T-helper 17 cell (primary cell): ENCODE data around the gene BCL6B. TPM values are rescaled to one million over a fixed set of nuclear protein-coding genes. Genes with fewer than 3 reads are reported as not detected.
A peak's percentile ranks its signal among the peaks of the same experiment; 100 is the strongest.

ENCODE experiments used
- ATAC-seq: fragments of 150-1000 bp; cut with Tn5 transposase; 2 replicates; pipeline ENCODE4 v1.10.0; 2021; ENCODE audit warnings: mild to moderate bottlenecking, moderate library complexity
- DNase-seq, 3 donors: peaks; one replicate each; pipeline versions ENCODE4 v3.0.0 to v3.0.0-alpha.2; 2020 to 2021
- H3K9me3 ChIP-seq: one replicate; pipeline ENCODE4 v1.7.0; 2013; ENCODE audit warnings: low read length, mild to moderate bottlenecking; ENCODE audit not compliant: control insufficient read depth, poor library complexity, severe bottlenecking
- H3K27ac Mint-ChIP-seq: one replicate; pipeline ENCODE4 v1.8.0; 2022; ENCODE audit warnings: mild to moderate bottlenecking, moderate library complexity, mixed read lengths
- H3K27me3 Mint-ChIP-seq: one replicate; pipeline ENCODE4 v1.8.0; 2022; ENCODE audit warnings: mixed read lengths
- H3K36me3 Mint-ChIP-seq: one replicate; pipeline ENCODE4 v1.8.0; 2022; ENCODE audit warnings: low read depth, mixed read lengths
- H3K4me1 Mint-ChIP-seq: one replicate; pipeline ENCODE4 v1.8.0; 2022; ENCODE audit warnings: mild to moderate bottlenecking, mixed read lengths
- H3K4me3 Mint-ChIP-seq: one replicate; pipeline ENCODE4 v1.8.0; 2022; ENCODE audit warnings: mild to moderate bottlenecking, moderate library complexity, mixed read lengths
- total RNA-seq, 4 donors: library from RNA in 2 of 4; stranded (reverse) in 2 of 4; gene quantifications; one replicate each; pipeline ENCODE4 v1.2.3 and lab custom pipeline; 2022 to 2026

BCL6B gene
- total RNA-seq, 2 donors from 2014 or later = 0.17 TPM; not detected in 1

- no peaks in the 10 kb centered on the region for H3K36me3 Mint-ChIP-seq
- H3K4me1 Mint-ChIP-seq = peaks cover 41% of the 10 kb centered on the region
- DNase-seq (no peak), ATAC-seq (no peak)
- no peaks in the 10 kb centered on the region for H3K27me3 Mint-ChIP-seq
- H3K9me3 ChIP-seq = no peaks in the 10 kb centered on the region
- no peak overlapping the region for H3K4me3 Mint-ChIP-seq
- H3K27ac Mint-ChIP-seq = peak overlapping the region; percentile 24
Measured at GRCh38 chr17:7025245-7025644, 2.4 kb downstream of the BCL6B start.

- Mint-ChIP-seq H3K36me3 (no peaks in the 10 kb centered on the region), H3K27ac (no peak overlapping the region)
Measured at GRCh38 chr17:7026471-7027115, 3.7 kb downstream of the BCL6B start.

GRCh38 chr17:7027335-7027734 is 4.5 kb downstream of the BCL6B start:
- Mint-ChIP-seq H3K27me3 (no peaks in the 10 kb centered on the region), H3K4me3 (no peak overlapping the region), H3K4me1 (peaks cover 37% of the 10 kb centered on the region), H3K27ac (no peak overlapping the region), H3K36me3 (no peaks in the 10 kb centered on the region)
- H3K9me3 ChIP-seq = no peaks in the 10 kb centered on the region
- ATAC-seq (no peak), DNase-seq (no peak)

More at GRCh38 chr17:7026471-7027115, 3.7 kb downstream of the BCL6B start:
- no peak for DNase-seq
- Mint-ChIP-seq H3K27me3 (no peaks in the 10 kb centered on the region), H3K4me1 (peaks cover 38% of the 10 kb centered on the region), H3K4me3 (no peak overlapping the region)
- H3K9me3 ChIP-seq = no peaks in the 10 kb centered on the region
- no peak for ATAC-seq

- no peaks in the 10 kb centered on the region for H3K27me3 Mint-ChIP-seq
- no peaks in the 10 kb centered on the region for H3K36me3 Mint-ChIP-seq
- H3K4me1 Mint-ChIP-seq = peaks cover 31% of the 10 kb centered on the region
- H3K4me3 Mint-ChIP-seq = peak overlapping the region; percentile 72
- no peaks in the 10 kb centered on the region for H3K9me3 ChIP-seq
- peak overlapping the region; percentile 70 for H3K27ac Mint-ChIP-seq
- ATAC-seq (no peak), DNase-seq (no peak)
Measured at GRCh38 chr17:7029096-7029495, 6.2 kb downstream of the BCL6B start.

- Mint-ChIP-seq H3K36me3 (no peaks in the 10 kb centered on the region), H3K4me1 (peaks cover 35% of the 10 kb centered on the region), H3K27ac (peak overlapping the region; percentile 70), H3K4me3 (peak overlapping the region; percentile 72), H3K27me3 (no peaks in the 10 kb centered on the region)
- H3K9me3 ChIP-seq = no peaks in the 10 kb centered on the region
- DNase-seq = no peak
- ATAC-seq = peak; percentile 80
Measured at GRCh38 chr17:7029659-7030058, 6.8 kb downstream of the BCL6B start.

- peaks cover 51% of the 10 kb centered on the region for H3K4me1 Mint-ChIP-seq
- DNase-seq = peak in 1 of 3 donors; percentile 21
- H3K27ac Mint-ChIP-seq = peak overlapping the region; percentile 98
- no peaks in the 10 kb centered on the region for H3K27me3 Mint-ChIP-seq
- peak; percentile 49 for ATAC-seq
- no peaks in the 10 kb centered on the region for H3K36me3 Mint-ChIP-seq
- H3K4me3 Mint-ChIP-seq = peak overlapping the region; percentile 92
- H3K9me3 ChIP-seq = no peaks in the 10 kb centered on the region
Measured at GRCh38 chr17:7034955-7035590, 12.2 kb downstream of the BCL6B start.

GRCh38 chr17:7035591-7036368 is 12.9 kb downstream of the BCL6B start, which contains the start of gene SLC16A13:
TSS of gene SLC16A13 (plus strand) at chr17:7036015. CDS start at chr17:7036383, 368 bp downstream.
- peak; percentile 94 to 99 (median 97) for DNase-seq
- no peaks in the 10 kb centered on the region for H3K36me3 Mint-ChIP-seq
- H3K4me1 Mint-ChIP-seq = peaks cover 44% of the 10 kb centered on the region
- peak; percentile 93 for ATAC-seq
- no peaks in the 10 kb centered on the region for H3K27me3 Mint-ChIP-seq
- H3K9me3 ChIP-seq = no peaks in the 10 kb centered on the region
- peak within 1 kb of the TSS; percentile 98 for H3K27ac Mint-ChIP-seq
- H3K4me3 Mint-ChIP-seq = peak within 1 kb of the TSS; percentile 92

GRCh38 chr17:7038025-7038862 is 15.4 kb downstream of the BCL6B start:
- H3K4me1 Mint-ChIP-seq = peaks cover 42% of the 10 kb centered on the region
- H3K36me3 Mint-ChIP-seq = no peaks in the 10 kb centered on the region
- no peak overlapping the region for H3K4me3 Mint-ChIP-seq
- DNase-seq (no peak), ATAC-seq (no peak)
- H3K27ac Mint-ChIP-seq = peak overlapping the region; percentile 47
- H3K27me3 Mint-ChIP-seq = no peaks in the 10 kb centered on the region
- no peaks in the 10 kb centered on the region for H3K9me3 ChIP-seq

- Mint-ChIP-seq H3K27me3 (no peaks in the 10 kb centered on the region), H3K4me3 (peak overlapping the region; percentile 56), H3K4me1 (peaks cover 37% of the 10 kb centered on the region), H3K27ac (peak overlapping the region; percentile 72), H3K36me3 (no peaks in the 10 kb centered on the region)
- no peaks in the 10 kb centered on the region for H3K9me3 ChIP-seq
- DNase-seq (no peak), ATAC-seq (no peak)
Measured at GRCh38 chr17:7039832-7040231, 17.0 kb downstream of the BCL6B start.

- H3K9me3 ChIP-seq = no peaks in the 10 kb centered on the region
- ATAC-seq = peak; percentile 20
- no peak for DNase-seq
- H3K27ac Mint-ChIP-seq = peak overlapping the region; percentile 78
- no peaks in the 10 kb centered on the region for H3K36me3 Mint-ChIP-seq
- H3K4me1 Mint-ChIP-seq = peaks cover 32% of the 10 kb centered on the region
- H3K27me3 Mint-ChIP-seq = no peaks in the 10 kb centered on the region
- H3K4me3 Mint-ChIP-seq = peak overlapping the region; percentile 86
Measured at GRCh38 chr17:7041607-7042500, 19.0 kb downstream of the BCL6B start.

- Mint-ChIP-seq H3K4me3 (peak overlapping the region; percentile 86), H3K4me1 (peaks cover 38% of the 10 kb centered on the region), H3K27me3 (no peaks in the 10 kb centered on the region), H3K36me3 (no peaks in the 10 kb centered on the region), H3K27ac (peak overlapping the region; percentile 78)
- ATAC-seq (peak; percentile 29), DNase-seq (peak; percentile 26 to 40 (median 33))
- no peaks in the 10 kb centered on the region for H3K9me3 ChIP-seq
Measured at GRCh38 chr17:7042501-7043181, 19.8 kb downstream of the BCL6B start.

- Mint-ChIP-seq H3K36me3 (no peaks in the 10 kb centered on the region), H3K4me3 (peak overlapping the region; percentile 86), H3K27me3 (no peaks in the 10 kb centered on the region), H3K4me1 (peaks cover 38% of the 10 kb centered on the region), H3K27ac (peak overlapping the region; percentile 78)
- no peak for DNase-seq
- H3K9me3 ChIP-seq = no peaks in the 10 kb centered on the region
- no peak for ATAC-seq
Measured at GRCh38 chr17:7043182-7043496, 20.3 kb downstream of the BCL6B start.
